ENCODE measurements around the gene PBX2.
A peak's percentile ranks its signal among the peaks of the same experiment; 100 is the strongest.

PBX2 gene, protein sequence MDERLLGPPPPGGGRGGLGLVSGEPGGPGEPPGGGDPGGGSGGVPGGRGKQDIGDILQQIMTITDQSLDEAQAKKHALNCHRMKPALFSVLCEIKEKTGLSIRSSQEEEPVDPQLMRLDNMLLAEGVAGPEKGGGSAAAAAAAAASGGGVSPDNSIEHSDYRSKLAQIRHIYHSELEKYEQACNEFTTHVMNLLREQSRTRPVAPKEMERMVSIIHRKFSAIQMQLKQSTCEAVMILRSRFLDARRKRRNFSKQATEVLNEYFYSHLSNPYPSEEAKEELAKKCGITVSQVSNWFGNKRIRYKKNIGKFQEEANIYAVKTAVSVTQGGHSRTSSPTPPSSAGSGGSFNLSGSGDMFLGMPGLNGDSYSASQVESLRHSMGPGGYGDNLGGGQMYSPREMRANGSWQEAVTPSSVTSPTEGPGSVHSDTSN
- long read RNA-seq, result 0 reads

- Histone ChIP-seq H3K27me3 (ENCODE audit: insufficient read depth, poor library complexity, severe bottlenecking) (no peaks in the 10 kb centered on the region), H3K27ac (replicated peaks) (peak within 1 kb of the TSS; percentile 95), H3K4me3 (replicated peaks; ENCODE audit: insufficient read depth, low read length) (peak within 1 kb of the TSS; percentile 71)
- TF ChIP-seq REST (IDR thresholded peaks at IDR 0.05; ENCODE audit: insufficient replicate concordance, low read depth) (no peak), SPI1 (IDR thresholded peaks at IDR 0.05; ENCODE audit: borderline replicate concordance, low read depth) (peak; percentile 76), POLR2AphosphoS5 (IDR thresholded peaks at IDR 0.05; ENCODE audit: low read depth) (peak; percentile 30; the same call in 1 of the 2 replicates), CTCF (IDR thresholded peaks at IDR 0.05; ENCODE audit: insufficient read depth, low read length) (no peak)
- DNase-seq (ENCODE audit: low read depth in 1 of 2, low spot score in 1 of 2), result peak; percentile 93 to 94
Observed at GRCh38 chr6:32190054-32190851, at the start of gene PBX2. Gene PBX2 (minus strand): TSS chr6:32190202. CDS start chr6:32189915, 287 bp downstream.

DNA sequence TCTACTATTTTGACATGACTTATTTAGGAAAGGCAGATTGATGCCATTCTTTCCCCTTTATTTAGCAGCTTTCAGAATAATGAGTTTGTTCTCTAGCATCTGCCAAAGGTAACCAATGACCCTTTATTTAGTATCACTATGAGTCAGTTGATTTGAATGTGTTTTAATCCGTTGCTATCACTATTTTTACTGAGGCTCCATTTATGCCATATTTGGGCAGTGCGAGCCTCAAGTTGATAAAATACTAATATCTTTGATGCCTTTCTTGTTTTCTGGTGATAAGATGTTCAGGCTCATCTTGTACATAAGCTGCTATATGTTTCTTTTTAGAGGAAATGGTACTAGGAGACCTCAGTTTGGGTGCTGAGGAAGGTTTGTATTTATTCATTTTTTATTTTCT is 49.5 kb upstream of the PBX2 start:
- Histone ChIP-seq H3K27ac (replicated peaks) (no peak overlapping the region), H3K4me3 (replicated peaks; ENCODE audit: insufficient read depth, low read length) (no peak overlapping the region), H3K27me3 (ENCODE audit: insufficient read depth, poor library complexity, severe bottlenecking) (no peaks in the 10 kb centered on the region)
- DNase-seq (ENCODE audit: low read depth in 1 of 2, low spot score in 1 of 2), result no peak
- TF ChIP-seq GABPA (IDR thresholded peaks at IDR 0.05; ENCODE audit: low read depth) (no peak), SPI1 (IDR thresholded peaks at IDR 0.05; ENCODE audit: borderline replicate concordance, low read depth) (no peak), CTCF (IDR thresholded peaks at IDR 0.05; ENCODE audit: insufficient read depth, low read length) (no peak), REST (IDR thresholded peaks at IDR 0.05; ENCODE audit: insufficient replicate concordance, low read depth) (no peak), POLR2AphosphoS5 (IDR thresholded peaks at IDR 0.05; ENCODE audit: low read depth) (no peak)

GRCh38 chr6:32234934-32235333 is 44.9 kb upstream of the PBX2 start:
- Histone ChIP-seq H3K27ac (replicated peaks) (no peak overlapping the region), H3K27me3 (ENCODE audit: insufficient read depth, poor library complexity, severe bottlenecking) (no peaks in the 10 kb centered on the region), H3K4me3 (replicated peaks; ENCODE audit: insufficient read depth, low read length) (no peak overlapping the region)
- no peak for DNase-seq (ENCODE audit: low read depth in 1 of 2, low spot score in 1 of 2)
- no peak for TF ChIP-seq SPI1 (IDR thresholded peaks at IDR 0.05; ENCODE audit: borderline replicate concordance, low read depth)
- TF ChIP-seq POLR2AphosphoS5 (IDR thresholded peaks at IDR 0.05; ENCODE audit: low read depth), result no peak
- TF ChIP-seq REST (IDR thresholded peaks at IDR 0.05; ENCODE audit: insufficient replicate concordance, low read depth), result no peak
- TF ChIP-seq CTCF (IDR thresholded peaks at IDR 0.05; ENCODE audit: insufficient read depth, low read length), result no peak
